ENCODE data around the gene MICAL3.

DNA sequence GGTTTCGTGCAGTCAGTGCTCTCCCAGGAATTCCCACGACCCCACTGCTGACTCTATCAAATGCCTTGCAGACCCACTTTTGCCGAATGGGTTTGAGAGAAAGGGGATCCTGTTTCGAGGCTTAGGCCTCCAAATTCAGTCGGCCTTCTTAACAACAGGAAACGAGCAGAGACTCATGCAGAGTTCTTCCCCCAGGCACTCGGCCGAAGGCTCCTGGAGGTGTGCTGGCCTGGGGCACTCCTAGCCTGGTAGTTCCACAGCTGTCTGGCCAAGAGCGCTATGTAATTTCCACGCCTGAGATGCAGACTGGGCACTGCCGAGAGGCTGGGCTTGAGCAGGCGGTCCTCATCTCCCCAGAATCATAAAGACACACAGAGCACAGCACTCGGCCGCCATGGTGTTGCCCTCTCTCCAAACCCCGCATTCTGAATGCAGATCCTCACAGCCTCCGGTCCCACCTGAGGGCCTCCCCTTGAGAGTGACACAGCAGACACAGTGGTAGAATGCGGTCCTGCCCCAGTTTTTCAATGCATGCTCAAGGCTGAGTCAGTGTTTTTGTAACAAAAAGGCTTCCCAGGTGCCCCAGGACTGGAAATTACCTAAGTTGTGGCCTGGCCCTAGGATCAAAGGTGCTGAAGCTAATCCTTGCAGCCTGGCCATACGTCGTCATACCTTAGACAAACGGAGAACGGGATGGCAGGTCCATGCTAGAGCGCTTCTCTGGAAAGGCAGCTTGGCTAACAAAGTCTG, 219.9 kb downstream of the MICAL3 start:
- TF ChIP-seq ZFP30 (CRISPR knock-in tag; IDR thresholded peaks at IDR 0.05) (no peak), ARNTL (CRISPR knock-in tag; IDR thresholded peaks at IDR 0.05; ENCODE audit: borderline replicate concordance, low read depth) (no peak), ZC3H10 (CRISPR knock-in tag; IDR thresholded peaks at IDR 0.05) (no peak), ESRRG (CRISPR knock-in tag; IDR thresholded peaks at IDR 0.05) (no peak)
- TF ChIP-seq, protein P1, sequence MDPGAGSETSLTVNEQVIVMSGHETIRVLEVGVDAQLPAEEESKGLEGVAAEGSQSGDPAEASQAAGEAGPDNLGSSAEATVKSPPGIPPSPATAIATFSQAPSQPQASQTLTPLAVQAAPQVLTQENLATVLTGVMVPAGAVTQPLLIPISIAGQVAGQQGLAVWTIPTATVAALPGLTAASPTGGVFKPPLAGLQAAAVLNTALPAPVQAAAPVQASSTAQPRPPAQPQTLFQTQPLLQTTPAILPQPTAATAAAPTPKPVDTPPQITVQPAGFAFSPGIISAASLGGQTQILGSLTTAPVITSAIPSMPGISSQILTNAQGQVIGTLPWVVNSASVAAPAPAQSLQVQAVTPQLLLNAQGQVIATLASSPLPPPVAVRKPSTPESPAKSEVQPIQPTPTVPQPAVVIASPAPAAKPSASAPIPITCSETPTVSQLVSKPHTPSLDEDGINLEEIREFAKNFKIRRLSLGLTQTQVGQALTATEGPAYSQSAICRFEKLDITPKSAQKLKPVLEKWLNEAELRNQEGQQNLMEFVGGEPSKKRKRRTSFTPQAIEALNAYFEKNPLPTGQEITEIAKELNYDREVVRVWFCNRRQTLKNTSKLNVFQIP (CRISPR knock-in tag; IDR thresholded peaks at IDR 0.05; ENCODE audit: borderline replicate concordance, low read depth), result no peak
